ENCODE results near the gene PTGES.

Gene PTGES

GRCh38 chr9:129698254-129698757, 54.5 kb downstream of the PTGES start:
- no peak for TF ChIP-seq CTCF (IDR thresholded peaks at IDR 0.05; ENCODE audit: insufficient read depth, missing control alignments)
- DNase-seq (ENCODE audit: insufficient read length, low spot score): no peak
- no peak for FAIRE-seq

DNA sequence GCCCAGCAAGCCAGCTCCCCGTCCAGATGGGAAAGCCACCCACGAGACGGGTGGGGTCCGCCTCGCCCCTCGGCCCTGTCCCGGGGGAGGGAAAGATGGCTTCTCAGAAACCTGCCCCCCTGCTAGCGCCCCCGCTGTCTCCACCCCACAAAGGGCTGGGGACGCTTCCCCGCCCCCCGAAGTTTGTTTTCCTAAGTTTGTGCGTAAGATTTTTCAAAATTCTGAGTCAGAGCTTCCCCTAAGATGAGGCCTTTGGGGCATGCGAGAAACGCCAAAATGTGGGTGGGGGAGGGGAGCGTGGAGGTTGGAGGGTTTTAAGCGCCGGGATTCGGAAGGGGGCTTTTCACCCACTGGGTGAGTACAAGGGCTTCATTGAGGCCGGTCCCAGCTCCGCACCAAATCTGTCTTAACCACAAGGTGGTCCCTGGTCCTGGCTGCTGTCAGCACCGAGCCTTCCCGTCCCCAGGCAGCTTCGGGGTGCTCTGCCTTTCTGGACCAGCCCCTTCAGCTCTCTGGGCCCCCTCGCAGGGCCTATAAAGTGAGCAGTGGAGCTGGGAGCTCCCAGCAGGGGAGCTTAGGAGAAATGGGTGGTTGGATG, 55.1 kb downstream of the PTGES start:
- no peak for DNase-seq (ENCODE audit: insufficient read length, low spot score)
- no peak for FAIRE-seq
- no peak for TF ChIP-seq CTCF (IDR thresholded peaks at IDR 0.05; ENCODE audit: insufficient read depth, missing control alignments)

- FAIRE-seq: no peak
- TF ChIP-seq CTCF (IDR thresholded peaks at IDR 0.05; ENCODE audit: insufficient read depth, missing control alignments): no peak
- no peak for DNase-seq (ENCODE audit: insufficient read length, low spot score)
Observed at GRCh38 chr9:129696944-129697655, 55.7 kb downstream of the PTGES start.

GRCh38 chr9:129695870-129696269, 57.0 kb downstream of the PTGES start:
- TF ChIP-seq CTCF (IDR thresholded peaks at IDR 0.05; ENCODE audit: insufficient read depth, missing control alignments): no peak
- FAIRE-seq (no peak), DNase-seq (ENCODE audit: insufficient read length, low spot score) (no peak)

DNA sequence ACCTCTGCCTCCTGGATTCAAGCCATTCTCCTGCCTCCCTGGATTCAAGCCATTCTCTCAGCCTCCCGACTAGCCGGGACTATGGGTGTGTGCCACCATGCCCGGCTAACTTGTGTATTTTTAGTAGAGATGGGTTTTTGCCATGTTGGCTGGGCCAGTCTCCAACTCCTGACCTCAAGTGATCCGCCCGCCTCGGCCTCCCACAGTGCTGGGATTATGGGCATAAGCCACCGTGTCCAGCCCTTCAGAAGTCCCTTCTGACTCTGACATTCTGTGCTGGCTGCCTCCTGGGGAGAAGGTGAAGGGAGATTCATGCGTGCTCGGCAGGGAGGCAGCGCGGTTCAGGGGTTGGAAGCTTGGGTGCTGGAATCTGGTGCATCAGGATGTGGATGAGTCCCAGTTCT, 58.6 kb downstream of the PTGES start:
- no peak for TF ChIP-seq CTCF (IDR thresholded peaks at IDR 0.05; ENCODE audit: insufficient read depth, missing control alignments)
- no peak for FAIRE-seq
- DNase-seq (ENCODE audit: insufficient read length, low spot score): no peak

DNA sequence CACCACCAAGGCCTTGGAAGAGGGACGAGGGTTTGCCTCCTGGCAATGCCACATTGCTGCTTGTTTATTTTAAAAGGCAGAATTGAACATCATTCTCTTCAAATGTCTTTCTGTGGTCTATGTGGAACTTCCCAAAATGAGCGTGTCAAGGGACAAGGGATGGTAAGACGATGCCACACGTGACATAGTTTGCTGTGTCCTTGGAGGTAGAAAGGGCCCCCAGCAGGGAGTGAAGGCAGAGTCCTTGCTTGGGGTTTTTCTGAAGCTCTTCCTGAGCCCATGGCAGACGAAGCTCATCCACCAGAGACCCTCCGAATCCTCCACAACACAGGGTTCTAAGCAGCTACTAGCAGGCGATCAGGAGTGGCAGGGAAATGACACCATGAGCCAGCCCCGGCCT, 59.1 kb downstream of the PTGES start:
- no peak for FAIRE-seq
- no peak for TF ChIP-seq CTCF (IDR thresholded peaks at IDR 0.05; ENCODE audit: insufficient read depth, missing control alignments)

GRCh38 chr9:129692534-129692933, 60.3 kb downstream of the PTGES start:
- TF ChIP-seq CTCF (IDR thresholded peaks at IDR 0.05; ENCODE audit: insufficient read depth, missing control alignments): no peak
- no peak for FAIRE-seq
- DNase-seq (ENCODE audit: insufficient read length, low spot score): no peak

More for the DNA sequence above, 59.1 kb downstream of the PTGES start:
- no peak for DNase-seq (ENCODE audit: insufficient read length, low spot score)
